Pons (tissue), 1 donor: ENCODE results near the gene TSPAN8.
A peak's percentile ranks its signal among the peaks of the same experiment; 100 is the strongest.
"Not testable (repeated sequence)": the region's sequence is repeated elsewhere in the genome, so short reads cannot be mapped to it uniquely, and the experiment has no call there.

Experiments used
- DNase-seq: peaks from one replicate; pipeline ENCODE4 v3.0.0-alpha.2; 2016; ENCODE audit warnings: low spot score

TSPAN8 gene

DNA sequence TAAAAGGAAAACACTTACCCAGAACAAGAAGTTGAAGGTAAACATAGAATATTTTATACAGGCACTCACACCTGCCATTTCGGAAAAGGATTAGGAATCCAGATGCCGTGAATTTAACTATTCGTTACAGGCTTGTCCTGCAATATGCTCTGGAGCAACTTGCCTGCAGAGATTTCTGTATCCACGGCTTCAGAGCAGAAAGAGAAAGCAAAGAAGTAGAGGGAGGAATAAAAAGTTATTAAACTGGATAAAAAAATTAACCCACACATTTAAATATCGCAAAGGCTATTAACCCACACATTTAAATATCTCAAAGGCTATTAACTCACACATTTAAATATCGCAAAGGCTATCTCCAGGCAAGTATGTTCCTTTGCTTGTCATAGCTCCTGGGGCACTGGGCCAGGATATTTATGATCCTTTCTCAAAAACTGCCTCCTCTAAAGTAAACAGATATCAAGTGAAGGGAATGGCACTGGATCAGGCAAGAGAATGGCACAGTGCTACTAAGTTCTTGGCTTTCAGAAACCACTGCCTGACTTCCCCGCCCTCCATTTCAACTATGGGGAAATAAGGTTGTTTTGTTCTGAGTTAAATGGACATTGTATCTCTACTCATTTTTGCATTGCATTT is at the start of gene TSPAN8:
TSS of gene TSPAN8 (minus strand) at position 399 of the 633 bp plus-strand sequence. CDS start at position 78, 321 bp downstream.
- DNase-seq: peak; percentile 64

DNA sequence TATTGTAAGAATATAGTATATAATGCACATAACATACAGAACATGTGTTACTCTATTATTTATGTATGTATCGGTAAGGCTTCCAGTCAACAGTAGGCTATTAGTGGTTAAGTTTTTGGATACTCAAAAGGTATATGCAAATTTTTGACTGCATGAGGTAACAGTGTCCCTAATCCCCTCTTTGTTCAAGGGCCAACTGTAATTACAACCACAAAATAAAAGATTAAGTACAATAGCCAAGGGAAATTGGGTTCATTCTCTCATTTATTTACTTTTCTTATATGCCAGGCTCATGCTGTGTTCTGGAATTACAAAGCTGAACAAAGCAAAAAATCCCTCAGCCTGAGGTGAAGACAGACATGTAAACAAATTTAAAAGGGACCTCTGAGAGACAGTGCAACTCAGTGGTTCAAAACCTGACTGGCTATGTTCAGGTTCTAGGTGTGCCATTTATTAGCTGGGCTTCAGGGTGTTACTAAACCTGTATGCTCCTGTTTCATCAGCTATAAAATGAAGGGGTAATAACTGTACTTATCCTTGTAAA is 43.4 kb upstream of the TSPAN8 start:
- DNase-seq: no peak

DNA sequence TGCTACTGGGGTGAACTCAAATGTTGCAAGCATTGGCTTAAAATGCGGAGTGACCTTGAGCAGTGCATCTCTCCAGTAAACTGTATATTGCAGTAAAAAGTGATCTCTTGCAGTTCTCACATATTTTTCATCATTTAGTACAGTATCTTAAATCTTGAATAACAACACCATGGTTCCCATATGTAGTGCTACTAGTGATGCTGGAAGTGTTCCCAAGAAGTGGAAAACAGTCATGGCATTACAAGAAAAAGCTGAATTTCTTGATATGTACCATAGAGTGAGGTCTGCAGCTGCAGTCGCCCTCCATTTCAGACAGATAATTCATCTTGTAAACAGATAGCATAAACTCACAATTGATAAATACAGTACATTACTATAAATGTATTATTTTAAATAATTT is 42.9 kb upstream of the TSPAN8 start:
- DNase-seq: no peak

DNA sequence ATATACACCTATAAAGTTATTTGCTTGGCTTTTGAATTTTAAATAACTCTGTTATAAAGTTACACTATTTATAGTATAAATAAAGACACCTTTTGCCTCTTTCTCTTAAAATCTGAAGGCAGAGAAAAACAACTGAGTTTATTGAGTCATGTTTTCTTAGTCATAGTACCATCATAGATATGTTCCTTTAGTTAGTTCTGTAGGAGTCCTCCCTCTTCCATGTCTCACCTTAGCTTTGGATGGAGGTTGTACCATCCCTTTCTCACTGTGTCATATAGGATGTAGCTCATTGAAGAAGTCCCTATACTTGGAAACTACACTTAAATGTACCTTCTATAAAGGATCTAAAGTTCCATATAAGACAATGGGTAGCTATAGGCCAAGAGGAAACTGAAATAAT is 39.7 kb upstream of the TSPAN8 start:
- no peak for DNase-seq

DNA sequence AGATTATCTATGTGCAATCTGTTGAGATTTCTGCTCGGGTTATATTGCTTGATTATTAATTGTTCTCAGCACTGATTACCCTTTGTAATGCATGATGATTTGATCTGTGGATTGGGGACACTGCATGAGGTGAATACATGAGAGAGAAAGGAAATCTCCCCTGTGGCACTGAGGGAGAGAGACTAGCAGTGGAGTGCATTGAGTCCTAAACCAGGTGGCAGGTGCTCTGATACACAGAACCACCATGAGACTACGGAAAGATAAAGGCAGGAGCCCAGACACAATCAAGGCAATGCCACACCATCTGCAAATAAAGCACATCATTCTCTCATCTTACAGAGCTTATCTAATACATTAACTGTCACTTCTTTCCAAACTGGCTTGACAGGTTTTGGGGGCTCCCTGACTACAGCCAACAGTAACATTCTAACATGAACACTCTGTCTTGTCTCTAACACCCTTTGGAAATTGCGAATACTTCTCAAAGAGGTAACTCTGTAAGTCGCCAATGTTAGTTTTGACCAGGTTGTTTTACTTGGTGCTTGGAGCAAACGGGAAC is 37.6 kb upstream of the TSPAN8 start:
- DNase-seq: no peak

DNA sequence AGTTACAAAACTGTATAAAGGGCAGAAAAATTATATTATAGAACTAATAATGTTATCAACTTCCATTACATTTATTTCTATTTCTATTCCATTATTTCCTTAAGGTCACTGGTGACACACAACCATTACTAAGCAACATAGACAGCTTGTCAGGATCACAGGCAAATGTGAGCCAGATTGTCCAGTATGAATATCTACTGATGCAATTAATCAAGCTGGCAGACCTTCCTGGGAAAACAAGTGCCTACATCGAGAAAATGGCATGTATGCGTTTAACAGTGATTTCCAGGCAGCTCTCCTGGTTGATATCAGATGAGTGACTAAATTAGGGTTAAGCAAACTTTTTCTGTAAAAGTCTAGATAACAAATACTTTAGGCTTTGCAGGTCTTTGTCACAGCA is 36.9 kb upstream of the TSPAN8 start:
- DNase-seq: no peak

DNA sequence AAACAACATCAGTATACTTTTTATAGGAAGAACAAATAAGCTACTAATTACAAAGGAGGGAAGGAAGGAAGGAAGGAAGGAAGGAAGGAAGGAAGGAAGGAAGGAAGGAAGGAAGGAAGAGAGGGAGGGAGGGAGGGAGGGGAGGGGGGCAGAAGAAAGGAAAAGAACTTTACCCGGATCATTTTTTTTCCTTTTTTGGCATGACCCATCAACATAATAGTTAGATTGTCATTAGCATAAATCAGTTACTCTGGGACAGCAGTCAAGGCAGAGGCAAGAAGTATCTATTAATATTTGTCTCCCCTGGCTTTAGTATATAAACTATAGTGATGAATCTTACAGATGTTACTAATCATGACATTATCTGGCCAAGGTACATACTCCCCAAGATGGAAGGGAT is 35.2 kb upstream of the TSPAN8 start:
- DNase-seq: no peak

DNA sequence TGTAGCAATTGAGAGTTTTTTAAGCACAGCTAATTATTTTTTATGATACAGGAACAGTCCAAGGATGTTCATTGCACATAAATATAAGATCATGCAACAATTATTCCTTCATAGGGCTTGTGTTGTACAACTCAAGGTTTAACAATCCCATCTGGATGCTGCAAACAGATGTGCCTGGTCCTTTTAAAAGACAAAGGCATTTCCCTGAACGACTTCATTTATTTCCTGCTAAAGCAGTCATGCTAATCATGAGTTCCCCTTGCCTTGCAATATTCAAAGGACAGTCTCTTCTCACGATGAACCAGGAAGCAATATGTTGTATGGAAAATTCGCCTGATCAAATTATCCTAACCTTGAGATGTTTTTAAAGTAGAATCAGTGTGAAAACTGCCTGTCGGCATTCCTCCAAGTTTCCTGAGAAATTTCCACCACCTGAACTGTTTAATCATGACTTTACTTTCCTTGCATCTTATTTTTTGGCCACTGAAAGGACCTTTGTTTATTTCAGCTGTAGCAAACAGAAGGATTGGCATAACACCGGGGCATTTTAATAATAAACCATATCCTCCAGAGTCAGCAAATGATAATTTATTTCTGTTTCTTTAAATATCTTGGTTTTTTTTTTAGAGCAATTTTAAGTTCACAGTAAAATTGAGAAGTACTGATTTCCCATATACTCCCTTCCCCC is 33.9 kb upstream of the TSPAN8 start:
- DNase-seq: no peak

DNA sequence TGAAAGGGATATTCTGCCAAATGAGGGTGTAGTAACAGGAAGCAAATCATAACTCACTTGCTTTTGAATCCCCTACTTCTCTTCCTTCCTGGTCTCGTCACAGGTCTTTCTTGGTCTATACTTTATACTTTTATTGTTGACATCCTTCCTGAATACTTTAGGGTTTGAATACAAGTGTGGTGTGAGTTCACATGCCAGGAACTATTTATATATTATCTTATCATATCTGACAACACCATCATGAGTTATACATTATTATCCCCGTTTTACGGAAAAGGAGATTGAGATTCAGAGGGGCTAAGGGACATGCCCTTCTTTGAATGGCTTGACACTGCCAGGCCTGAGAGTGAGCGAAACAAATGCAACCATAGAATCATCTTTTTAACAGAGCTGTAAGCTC is 33.0 kb upstream of the TSPAN8 start:
- DNase-seq: no peak

DNA sequence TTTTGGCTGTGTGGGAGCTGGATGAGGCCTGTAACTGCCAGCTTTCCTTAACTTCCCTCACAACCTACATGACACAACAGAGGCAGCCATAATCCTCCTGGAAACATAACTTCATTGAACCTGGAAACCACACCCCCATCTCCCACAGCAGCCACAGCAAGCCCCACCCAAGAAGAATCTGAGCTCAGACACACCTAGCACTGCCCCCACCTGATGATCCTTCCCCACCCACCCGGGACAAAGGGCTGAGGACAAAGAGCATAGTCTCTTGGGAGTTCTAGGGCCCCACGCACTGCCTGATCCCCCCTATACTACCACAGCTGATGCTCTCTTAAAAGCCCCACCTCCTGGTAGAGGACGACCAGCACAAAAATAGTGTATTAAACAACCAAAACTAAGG is 29.6 kb upstream of the TSPAN8 start:
- DNase-seq: no peak

DNA sequence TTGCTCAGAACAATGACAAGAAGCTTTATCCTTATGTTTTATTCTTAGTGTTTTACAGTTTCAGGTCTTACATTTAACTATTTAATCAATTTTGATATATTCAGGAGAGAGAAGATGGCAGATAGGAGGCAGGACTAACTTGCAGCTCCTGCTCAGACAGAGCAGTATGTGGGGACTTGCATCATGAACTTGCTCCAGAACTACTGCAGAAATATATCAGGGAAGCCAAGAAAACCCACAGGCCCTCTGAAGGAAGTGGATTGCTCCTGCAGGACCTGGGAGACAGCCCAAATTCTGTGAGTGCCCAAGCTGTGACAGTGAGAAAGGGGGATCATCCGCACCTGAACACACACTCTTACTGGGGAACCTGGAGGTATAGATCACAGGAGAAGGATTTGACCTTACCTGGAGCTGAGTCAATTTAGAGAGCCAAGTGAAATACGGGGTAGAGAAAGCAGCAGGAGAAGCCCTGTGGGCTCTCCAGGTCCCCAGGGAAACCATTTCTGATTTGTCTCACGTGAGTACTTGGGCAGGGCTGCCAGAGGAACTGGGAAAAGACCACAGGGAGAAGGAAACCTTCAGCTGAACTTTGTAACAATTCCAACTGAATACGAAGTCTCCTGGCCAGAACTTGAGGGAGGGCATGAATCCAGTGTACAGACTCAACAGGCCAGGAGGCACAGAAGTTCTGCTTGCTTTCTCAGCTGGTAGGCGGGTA is 28.9 kb upstream of the TSPAN8 start:
- DNase-seq: no peak

DNA sequence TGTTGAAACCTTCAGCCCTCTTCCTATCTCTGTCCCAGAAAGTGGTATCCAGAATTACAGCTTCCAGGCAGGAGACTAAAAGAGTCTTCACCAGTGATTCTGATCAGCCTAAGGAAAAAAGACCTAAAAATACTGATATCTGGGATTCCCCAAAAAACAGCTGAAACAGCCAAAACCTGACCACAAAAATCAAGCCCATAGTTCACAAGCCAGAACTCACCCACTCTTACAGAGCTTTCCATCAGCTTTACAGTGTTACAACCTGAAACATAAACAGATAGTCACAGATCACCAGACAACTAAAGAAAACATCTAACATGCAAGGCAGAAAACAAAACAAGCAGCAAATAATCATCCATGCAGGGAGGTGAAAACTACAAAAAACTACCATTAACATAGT is 26.0 kb upstream of the TSPAN8 start:
- no peak for DNase-seq

DNA sequence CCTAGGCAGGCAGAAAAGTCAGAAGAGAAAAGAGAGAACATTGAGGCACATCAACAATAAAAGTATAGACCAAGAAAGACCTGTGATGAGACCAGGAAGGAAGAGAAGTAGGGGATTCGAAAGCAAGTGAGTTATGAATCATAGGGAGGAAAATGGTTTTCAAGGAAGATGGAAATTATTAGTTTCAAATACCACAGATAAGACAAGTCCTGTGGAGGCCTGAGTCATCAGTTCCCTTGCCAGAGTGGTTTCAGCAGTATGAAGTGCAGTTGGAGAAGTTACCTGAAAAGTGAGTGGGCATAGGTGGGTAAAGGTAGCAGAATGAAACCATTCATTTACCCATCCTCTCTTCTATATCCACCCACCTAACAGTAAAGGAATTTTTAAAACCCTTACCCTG is 25.2 kb upstream of the TSPAN8 start:
- no peak for DNase-seq

DNA sequence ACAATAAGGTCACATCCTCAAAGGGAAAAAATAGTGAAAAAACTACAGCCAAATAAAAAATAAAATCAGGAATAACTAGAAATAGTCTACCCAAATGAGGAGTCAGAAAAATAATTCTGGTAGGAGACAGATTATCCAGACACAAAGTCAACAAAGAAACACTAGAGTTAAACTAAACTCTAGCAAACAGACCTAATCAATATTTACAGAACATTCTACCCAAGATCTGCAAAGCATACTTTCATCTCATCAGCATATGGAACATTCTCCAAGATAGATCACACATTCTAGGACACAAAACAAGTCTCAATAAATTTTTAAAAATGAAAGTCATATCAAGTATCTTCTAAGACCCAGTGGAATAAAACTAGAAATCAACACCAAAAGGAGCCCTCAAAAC is 20.4 kb upstream of the TSPAN8 start:
- no peak for DNase-seq

DNA sequence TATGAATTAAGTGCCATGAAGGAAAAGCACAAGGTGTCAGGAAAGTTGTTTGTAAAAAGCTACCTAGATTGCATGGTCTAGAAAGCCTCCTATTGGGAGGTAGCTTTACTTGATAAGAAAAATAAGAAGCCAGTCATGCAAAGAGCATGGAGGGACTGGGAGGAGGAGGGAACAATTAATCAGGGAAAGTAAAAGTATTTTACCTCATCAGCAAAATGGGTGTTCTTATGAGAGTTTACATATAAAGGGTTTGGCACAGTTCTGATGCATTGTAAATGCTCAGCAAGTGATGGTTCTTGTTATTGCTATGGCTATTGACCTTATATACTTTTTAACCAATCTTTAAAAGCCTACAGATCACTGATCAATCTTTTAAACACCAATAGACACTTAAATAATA is 17.0 kb upstream of the TSPAN8 start:
- DNase-seq: no peak

DNA sequence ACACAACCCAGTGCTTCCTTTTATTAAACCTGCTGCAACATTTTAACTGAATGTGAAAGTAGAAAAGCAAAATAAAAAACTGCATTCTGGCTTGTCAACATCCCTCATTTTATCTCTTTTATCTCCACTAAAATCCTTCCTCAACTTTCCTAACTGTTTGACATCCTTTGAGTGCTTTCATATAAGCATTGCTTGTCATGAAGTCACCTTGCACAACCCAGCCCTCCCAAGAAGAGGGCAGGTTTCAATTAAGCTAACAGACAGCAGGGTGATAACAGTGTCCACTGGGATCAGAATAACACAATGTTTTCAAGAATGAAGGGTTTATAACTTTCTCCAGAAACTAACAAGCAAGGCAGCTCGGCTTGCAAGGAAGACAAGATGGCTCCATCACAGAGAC is 16.3 kb upstream of the TSPAN8 start:
- no peak for DNase-seq

DNA sequence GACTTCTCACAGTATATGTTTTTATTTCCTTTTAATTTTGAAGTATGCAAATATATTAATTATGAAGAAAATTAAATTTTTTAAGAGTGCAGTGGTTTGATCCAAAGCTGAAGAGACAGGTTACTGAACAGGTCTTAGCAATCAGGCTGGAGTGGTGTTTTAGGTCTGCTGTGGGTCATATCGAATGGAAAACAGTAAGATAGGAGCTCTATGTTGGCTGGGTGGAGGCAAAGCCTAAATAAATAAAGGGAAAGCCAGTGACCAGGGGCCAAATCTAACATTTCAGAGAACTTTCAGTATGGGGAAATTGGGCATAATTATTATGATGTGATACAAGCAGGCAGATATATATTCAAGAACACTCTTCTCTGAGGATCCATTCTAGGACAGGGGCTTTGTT is 12.7 kb upstream of the TSPAN8 start:
- DNase-seq: no peak

DNA sequence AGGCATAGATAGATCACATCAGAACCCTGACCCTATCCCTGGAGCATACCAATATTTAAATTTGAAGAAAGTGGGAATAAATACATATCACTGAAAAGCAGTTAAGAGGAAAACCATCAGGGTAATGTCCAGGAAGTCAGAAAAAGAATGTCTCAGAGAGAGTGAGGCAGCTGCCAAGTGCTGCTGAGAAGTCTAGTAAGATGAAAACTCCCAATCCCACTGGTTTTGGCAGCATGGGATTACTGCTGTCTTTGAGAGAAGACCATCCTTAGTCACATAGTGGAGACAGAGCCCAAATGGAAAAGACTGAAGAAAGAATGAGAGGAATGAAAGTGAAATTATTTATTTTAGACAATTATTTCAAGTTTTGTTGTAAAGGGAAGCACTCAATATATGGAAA is 11.5 kb upstream of the TSPAN8 start:
- DNase-seq: no peak

DNA sequence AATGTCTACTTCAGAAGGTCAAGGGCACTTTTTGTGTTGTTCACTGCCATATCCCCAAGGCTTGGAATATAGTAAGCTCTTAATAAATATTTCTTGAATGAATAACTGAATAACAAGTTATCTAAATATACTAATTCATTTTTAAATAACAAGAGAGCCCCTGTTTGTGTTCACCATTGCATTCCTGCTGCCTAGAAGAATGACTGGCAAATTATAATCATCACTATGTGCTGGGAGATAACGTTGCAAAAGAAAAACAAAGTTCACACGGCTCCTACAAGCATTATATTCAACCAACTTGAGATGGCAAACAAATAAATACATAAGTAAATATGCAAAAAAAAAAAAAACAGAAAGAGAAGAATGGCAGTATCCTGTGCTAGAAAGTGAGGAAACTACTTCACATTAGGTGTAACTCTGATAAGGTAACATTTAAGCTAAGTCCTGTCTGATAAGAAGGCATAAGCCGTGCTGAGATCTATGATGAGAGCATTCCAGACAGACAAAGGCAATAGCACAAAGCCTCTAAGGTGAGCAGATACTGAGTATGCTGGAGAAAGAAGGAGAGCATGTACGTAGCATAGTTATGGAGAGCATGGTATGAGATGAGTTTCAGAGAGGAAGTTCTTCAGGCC is 9.2 kb upstream of the TSPAN8 start:
- DNase-seq: no peak

DNA sequence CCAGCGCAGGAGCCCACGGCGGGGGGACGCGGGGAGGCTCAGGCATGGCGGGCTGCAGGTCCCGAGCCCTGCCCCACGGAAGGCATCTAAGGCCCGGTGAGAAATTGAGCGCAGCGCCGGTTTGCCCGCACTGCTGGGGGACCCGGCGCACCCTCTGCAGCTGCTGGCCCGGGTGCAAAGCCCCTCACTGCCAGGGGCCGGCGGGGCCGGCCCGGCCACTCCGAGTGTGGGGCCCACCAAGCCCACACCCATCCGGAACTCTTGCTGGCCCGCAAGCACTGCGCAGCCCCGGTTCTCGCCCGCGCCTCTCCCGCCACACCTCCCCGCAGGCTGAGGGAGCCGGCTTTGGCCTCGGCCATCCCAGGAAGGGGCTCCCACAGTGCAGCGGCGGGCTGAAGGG is 8.5 kb upstream of the TSPAN8 start:
- DNase-seq: no peak

DNA sequence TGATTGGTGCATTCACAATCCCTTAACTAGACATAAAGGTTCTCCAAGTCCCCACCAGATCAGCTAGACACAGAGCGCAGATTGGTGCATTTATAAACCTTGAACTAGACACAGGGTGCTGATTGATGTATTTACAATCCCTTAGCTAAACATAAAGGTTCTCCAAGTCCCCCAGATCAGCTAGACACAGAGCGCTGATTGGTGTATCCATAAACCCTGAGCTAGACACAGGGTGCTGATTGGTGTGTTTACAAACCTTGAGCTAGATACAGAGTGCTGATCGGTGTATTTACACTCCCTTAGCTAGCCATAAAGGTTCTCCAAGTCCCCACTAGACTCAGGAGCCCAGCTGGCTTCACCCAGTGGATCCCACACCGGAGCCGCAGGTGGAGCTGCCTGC is 8.0 kb upstream of the TSPAN8 start:
- not testable (repeated sequence) for DNase-seq

DNA sequence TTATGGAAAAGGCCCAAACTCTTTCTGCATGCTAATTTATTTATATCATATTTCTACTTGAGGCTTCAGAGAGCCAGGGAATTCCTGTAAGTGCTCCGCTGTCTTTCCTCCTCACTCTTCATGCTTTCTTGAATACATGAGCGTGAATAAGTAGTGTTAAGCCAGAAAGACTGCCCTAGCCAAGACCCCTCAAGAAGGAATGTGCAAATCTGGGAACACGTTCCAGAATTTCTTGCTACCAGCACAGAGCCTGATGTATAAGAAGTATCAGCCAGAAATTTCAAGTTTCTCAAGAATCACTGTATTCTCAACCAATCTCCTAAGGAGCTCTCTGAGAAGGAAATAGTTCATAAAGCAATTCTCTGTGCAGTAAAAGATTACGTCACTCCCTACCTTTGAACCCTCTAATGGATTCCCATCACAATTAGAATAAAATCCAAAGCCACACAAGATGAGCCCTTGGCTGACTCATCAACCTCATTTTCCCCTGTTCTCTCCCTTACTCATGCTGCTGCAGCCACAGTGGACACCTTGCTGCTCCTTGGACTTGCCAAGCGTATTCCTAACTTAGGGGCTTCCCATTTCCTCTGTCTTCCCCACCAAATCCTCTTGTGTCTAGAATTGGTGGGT is 6.9 kb upstream of the TSPAN8 start:
- DNase-seq: no peak
